PFSK-1 (cell line): ENCODE measurements around the gene WNT5A.

Experiments
- POLR2AphosphoS5 ChIP-seq: IDR thresholded peaks from 2 replicates; pipeline ENCODE4 v1.6.1; 2012; ENCODE audit warnings: low read depth, mild to moderate bottlenecking, control low read depth, low read length, moderate library complexity
- REST ChIP-seq, 2 experiments: IDR thresholded peaks; 2 replicates each; pipeline versions ENCODE4 v1.6.1 to v1.8.0; 2011 to 2012; ENCODE audit warnings: low read depth in 2 of 2, low read length in 2 of 2, control low read depth in 1 of 2, inconsistent platforms in 1 of 2, mild to moderate bottlenecking in 1 of 2, moderate library complexity in 1 of 2; ENCODE audit not compliant: insufficient read depth in 1 of 2
- SIN3A ChIP-seq: IDR thresholded peaks from 2 replicates; pipeline ENCODE4 v1.6.1; 2012; ENCODE audit warnings: mild to moderate bottlenecking, low read length, moderate library complexity, borderline replicate concordance; ENCODE audit not compliant: insufficient read depth
- TAF1 ChIP-seq: IDR thresholded peaks from 2 replicates; pipeline ENCODE4 v1.6.1; 2012; ENCODE audit warnings: low read length, control low read depth, borderline replicate concordance; ENCODE audit not compliant: insufficient read depth

DNA sequence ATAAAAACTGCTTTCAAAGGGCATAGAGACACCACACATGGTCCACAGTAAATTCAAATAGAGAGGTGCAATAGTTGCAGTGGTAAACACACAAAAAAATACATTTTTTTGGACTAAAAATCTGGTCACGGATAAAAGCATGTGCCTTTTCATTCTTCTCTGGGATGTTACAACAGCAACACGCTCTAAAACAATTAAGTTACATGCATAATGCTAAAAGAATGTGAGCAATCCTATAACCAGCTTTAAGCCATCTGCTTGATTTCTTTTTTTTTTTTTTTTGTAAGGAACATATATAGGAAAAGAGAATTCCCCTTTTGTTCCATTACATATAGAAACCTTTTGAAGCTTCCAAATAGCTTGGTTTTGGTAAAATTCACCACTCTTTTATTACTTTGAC lies 20.0 kb downstream of the WNT5A start:
- TF ChIP-seq POLR2AphosphoS5 (no peak), SIN3A (no peak), REST (IDR thresholded peaks at IDR 0.05; ENCODE audit: insufficient read depth in 1 of 2, low read depth in 2 of 2, low read length in 2 of 2) (no peak), TAF1 (no peak)
